HG03439 (cell line): ENCODE measurements around the gene ALDH3A2.
"Not testable (repeated sequence)": the region's sequence is repeated elsewhere in the genome, so short reads cannot be mapped to it uniquely, and the experiment has no call there.

Experiments
- ATAC-seq: cut with Tn5 transposase; IDR thresholded peaks from one replicate; pipeline ENCODE4 v1.9.1; 2021; ENCODE audit warnings: mild to moderate bottlenecking, moderate library complexity; ENCODE audit not compliant: unreplicated experiment

Gene ALDH3A2

DNA sequence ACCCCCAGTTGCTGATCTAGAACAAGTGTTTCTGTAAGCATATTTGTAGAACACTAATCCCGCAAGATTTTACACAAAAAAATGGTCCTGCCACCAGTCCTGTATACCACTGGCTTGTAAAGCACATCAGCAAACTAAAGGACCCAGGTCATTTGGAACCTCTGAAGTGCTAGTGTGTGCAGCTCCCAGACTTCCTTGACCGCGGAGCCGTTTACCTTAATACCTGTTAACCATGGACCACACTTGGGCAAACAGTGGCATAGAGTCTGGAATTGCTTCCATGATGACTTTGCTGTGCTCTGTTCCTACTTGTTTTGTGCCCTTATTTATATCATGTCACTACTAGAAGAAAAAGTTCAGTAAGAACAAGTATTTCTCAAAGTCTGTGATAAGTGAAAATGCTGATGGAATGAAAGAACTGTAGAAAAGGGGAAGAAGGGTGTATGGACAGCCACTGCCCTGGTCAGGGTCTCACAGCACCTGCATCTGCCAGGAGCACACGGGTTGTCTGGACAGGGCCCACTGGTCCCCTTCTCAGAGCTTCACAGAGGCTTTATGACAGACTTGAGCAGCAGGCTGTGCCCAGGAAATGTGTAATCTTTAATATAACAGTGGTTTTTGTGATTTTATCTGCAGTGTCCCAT is 29.3 kb downstream of the ALDH3A2 start:
- no peak for ATAC-seq

DNA sequence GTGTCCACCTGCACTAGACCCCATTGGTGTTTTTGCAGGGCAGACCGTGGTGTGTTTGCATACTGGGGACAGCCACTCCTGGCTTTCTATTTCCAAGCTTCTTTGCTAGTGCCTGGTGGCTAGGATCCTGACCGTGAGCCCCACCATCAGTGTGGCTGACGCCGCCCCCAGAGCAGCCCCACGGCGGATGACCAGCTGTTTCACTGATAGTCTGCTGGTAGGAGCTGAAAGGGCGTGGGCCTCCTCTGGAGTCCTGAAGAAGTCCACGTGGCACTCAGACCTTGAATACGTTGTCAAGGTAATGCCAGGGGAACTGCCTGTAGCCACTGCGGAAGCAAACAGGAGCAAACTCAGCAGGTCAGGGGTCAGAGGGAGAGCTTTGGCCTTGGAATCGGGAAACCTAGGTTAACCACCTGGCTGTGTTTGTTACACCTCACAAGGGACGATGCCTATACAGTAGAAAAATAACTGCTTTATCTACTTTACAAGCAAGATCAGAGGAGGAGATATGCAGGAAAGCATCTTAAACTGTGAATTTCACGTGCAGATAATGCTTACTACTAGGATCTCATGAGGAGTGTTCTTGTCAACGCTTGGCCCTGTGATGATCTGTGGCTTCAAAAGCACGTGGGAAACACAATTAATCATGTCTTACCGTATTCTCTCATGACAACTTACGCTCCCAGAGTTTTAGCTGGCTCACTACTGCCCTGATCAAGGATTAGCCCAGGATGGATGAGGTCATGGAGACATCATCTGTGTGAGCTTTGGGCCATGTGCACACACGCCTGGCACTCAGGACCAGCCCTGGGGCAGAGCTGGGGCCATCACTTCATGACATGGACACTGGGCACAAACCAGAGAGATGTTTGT is 30.3 kb downstream of the ALDH3A2 start:
- ATAC-seq = no peak

DNA sequence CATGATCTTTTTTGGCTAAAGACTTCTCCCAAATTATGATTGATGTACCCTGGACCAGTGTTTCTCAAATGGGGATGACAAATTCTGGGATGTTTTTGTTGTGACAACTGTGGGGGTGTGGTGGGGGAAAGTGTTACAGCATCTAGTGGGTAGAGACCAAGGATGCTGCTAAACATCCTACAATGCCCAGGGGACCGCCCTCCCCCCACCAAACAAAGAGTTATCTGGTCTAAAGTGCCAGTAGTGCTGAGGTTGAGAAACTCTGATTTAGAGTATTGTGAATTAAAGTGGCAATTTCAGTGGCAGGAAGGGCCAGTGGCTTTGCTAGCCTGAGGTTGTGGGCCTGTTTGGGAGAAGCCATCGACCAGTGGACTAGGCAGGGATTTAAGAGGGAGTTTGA is 34.6 kb downstream of the ALDH3A2 start:
- ATAC-seq = no peak

DNA sequence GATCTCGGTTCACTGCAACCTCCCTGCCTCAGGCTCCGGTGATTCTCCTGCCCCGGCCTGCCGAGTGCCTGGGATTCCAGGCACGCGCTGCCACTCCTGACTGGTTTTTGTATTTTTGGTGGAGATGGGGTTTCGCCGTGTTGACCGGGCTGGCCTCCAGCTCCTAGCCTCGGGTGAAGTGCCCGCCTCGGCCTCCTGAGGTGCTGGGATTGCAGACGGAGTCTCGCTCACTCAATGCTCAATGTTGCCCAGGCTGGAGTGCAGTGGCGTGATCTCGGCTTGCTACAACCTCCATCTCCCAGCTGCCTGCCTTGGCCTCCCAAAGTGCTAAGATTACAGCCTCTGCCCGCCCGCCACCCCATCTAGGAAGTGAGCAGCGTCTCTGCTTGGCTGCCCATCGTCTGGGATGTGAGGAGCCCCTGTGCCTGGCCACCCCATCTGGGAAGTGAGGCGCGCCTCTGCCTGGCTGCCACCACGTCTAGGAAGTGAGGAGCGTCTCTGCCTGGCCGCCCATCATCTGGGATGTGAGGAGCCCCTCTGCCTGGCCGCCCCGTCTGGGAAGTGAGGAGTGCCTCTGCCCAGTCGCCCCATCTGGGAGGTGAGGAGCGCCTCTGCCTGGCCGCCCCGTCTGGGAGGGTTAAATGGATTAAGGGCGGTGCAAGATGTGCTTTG is 36.5 kb downstream of the ALDH3A2 start:
- not testable (repeated sequence) for ATAC-seq

DNA sequence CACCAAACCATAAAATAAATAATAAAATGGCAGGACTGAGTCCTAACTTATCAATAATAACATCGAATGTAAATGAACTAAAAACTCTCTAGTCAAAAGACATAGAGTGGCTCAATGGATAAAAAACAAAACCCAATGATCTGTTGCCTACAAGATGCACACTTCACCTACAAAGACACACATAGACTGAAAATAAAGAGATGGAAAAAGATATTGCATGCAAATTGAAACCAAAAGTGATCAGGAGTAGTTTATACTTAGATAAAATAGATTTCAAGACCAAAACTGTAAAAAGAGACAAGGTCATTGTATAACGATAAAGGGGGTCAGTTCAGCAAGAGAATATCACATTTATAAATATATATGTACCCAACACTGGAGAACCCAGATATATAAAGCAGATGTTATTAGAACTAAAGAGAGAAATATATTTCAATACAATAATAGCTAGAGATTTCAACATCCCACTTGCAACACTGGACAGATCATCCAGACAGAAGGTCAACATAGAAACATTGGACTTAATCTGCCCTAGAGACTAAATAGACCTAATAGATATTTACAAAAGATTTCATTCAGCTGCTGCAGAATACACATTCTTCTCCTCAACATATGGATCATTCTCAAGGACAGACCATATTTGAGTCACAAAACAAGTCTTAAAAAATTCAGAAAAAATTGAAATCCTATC is 38.0 kb downstream of the ALDH3A2 start:
- no peak for ATAC-seq

DNA sequence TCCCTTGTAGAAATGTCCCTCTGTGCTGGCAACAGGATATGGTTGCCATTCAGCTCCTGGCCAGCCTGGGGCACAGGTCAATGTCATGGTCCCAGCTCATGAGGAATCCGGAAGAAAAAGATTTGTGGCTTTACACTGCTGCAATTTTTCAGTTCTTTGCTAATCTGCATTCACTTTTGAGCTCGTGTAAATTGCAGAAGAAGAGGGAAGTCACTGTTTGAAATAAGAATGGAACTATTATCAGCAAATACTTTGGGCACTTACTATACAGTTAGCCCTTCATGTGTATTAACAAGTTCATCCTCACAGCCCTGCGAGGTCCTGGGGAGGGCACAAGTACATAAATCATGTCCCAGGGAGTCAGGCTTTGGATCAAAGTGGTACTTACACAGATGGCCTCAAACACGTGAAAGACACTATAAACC is 53.7 kb downstream of the ALDH3A2 start:
- no peak for ATAC-seq

DNA sequence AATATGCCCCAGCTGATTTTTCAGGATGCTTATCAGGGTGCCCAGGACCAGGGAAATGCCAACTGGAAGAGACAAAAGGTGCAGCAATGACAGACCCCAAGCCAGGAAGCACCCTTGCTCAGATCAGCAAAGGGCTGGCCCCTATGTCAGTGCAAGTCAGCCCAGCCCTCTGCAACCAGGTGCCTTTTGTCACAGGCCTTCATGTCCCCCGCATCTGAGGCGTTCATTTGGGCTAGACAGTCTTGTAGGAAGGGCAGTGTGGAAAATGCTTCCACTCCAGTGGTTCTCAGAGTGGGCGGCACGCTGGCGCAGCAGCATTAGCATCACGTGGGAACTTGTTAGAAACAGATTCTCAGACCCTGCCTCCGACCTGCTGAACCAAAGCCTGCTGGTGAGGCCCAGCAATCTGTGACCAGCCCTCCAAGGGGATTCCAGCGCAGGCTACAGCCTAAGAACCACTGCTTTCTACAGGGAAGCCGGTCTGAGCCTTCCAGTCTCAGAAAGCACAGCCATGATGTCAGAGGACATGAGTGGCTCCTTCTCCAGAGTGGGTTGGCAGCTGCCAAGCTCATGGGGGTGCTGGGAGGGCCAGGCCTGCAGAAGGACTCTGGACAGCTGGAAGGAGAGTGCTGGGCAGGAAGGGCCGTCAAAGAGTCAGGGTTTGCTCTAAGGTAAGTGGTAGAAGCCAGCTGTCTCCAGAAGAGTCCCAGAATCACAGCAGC is 54.7 kb downstream of the ALDH3A2 start:
- ATAC-seq = no peak

DNA sequence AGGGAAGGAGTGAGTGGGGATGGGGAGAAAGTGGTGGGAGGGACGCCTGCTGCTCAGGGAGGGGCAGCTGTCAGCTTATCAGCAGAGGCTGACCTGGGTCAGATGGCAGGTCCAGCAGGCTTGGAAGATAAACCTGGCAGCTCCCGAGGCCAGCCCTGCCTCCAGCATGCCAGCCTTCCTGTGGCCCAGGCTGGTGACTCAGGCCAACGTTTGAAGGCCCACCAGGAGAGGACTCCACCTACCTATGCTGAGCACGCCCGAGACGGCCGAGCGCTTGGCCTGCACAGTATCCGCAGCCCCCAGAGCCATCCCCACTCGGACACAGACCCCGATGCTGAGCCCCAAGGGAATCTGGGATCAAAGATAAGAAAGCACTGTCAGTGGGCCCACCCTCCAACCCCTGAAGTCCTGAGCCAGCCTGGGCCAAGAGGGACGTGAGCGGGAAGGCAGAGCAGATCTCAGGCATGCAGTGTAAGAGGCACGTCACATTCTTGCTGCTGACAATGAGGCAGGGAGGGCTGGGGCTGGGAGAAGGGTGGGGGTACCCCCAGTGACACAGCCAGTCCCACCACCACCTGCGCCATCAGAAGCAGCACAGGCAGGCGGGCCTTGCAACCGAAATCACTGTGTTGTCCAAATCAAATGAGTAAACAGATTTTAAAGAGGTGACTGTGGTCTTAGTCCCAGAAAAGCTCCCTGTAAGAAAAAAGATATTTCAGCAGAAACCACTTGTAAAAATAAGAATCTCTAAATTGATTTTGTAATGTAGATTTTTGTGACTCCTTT is 55.5 kb downstream of the ALDH3A2 start:
- no peak for ATAC-seq

DNA sequence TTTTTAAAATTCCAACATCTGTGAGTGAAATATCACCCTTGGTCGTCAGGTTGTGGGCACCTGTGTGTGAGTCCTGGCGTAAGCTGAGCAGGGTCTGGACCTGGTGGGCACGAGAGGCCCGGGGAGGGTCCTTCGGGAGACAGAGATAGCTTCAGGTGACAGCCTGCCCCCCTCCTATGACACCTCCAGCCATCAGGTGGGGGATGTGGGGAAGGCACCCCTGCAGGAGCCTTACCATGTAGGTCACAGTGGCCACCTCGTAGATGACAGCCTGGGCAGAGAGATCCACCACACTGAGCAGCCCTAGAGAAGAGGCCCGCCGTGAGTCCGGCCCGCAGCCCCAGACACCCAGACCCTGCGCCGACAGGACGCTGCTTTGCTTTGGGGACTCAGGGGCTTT is 56.6 kb downstream of the ALDH3A2 start:
- no peak for ATAC-seq

DNA sequence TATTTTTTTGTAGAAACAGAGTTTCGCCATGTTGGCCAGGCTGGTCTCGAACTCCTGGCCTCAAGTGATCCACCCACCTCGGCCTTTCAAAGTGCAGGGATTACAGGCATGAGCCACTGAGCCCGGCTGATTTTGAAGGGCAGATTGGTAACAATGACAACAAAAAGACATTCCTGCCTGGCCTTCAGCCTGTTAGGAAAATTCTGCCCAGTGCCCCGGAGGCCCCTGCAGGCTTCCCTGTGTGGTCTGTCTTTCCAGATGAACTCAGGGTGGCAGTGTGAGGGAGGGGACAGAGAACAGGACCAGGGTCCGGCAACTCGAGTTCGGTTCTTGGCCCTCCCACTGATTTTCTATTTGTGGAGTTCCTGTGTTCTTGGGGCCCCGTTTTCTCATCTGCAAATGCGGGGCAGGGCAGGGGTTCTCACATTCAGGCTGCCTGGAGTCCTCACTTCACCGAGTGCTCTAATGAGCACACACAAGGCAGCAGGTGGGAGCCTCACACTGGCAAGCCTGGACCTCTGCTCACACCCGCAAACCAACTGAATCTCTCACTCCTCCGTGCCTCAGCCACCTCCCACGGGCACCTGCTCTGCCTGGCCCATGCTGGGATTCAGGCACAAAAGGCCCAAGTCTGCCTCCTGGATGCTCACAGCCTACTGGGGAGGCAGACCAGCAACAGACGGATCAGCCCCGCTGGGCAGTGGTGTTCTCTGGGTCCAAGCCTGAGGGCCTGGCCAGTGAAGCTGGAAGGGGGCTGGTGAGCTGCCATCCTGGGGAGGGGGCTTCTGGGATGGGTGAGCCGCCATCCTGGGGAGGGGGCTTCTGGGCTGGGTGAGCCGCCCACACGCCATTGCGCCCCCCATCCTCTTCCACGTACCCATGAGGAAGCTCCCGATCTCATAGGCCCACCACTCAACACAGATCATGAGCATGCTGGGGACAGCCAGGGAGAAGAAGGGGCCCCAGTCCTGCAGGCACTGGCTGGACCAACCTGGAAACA is 57.5 kb downstream of the ALDH3A2 start:
- no peak for ATAC-seq

DNA sequence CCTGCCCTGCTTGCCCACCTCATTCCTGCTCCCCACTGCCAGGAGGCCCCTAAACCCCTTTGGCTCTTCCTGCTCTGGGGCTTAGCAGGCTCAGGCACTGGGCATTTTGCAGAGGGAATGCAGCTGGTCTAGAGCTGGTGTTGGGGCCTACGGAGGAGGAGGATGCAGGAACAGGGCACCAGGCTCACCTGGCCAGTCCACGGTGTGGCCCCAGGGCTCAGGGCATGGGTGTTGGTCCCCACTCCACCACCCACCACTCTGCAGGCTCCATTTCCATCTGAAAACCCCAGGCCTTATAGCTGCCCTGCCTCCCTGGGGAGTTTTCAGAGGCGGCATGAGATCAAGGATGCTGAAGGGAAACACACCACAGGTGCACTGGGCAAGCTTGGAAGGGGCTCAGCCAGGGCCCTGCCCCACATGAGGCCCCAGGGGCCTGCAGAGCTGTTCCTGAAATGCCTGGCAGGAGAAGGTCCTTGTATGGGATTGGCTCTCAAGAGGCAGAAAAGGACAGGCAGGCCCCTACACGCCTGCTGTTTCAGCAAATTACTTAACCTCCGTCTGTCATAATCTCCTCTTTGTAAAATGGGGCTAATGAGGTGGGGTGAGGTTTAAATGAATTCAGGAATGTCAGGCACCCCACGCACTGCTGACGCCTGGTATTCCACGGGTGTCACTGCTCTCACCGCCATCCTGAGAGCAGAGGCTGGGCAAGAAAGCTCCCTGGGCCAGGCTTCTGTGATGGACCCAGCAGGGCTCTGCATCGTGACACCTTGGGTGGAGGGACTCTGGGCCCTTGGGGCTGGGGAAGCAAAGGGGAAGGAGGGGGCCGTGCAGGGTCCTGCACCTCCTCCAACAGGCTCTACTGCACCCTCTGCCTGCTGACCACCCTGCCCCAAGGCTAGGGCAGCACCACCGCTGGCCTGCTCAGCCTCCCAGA is 58.5 kb downstream of the ALDH3A2 start:
- no peak for ATAC-seq

DNA sequence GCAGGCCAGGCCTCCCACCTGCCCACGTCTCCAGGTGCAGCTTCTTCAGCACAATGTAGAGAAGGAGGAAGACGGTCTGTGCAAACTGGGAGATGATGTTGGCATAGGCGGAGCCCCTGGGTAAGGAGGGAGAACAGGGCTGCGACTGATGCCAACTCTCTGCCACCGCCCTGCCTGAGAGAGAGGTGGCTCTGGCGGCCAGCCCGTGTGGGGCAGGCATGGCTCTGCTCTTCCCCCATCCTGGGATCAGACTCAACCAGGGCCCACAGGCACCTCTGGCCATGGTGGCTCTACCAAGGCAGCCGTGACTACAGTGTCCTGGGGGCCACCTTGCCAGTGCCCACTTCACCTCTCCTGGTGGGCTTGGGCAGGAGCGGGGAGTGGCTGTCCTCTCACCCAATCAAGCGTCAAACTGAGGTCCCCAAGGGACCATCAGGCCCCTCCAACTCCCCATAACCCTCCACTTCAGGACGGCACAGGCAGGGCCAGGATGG is 59.2 kb downstream of the ALDH3A2 start:
- ATAC-seq = no peak

DNA sequence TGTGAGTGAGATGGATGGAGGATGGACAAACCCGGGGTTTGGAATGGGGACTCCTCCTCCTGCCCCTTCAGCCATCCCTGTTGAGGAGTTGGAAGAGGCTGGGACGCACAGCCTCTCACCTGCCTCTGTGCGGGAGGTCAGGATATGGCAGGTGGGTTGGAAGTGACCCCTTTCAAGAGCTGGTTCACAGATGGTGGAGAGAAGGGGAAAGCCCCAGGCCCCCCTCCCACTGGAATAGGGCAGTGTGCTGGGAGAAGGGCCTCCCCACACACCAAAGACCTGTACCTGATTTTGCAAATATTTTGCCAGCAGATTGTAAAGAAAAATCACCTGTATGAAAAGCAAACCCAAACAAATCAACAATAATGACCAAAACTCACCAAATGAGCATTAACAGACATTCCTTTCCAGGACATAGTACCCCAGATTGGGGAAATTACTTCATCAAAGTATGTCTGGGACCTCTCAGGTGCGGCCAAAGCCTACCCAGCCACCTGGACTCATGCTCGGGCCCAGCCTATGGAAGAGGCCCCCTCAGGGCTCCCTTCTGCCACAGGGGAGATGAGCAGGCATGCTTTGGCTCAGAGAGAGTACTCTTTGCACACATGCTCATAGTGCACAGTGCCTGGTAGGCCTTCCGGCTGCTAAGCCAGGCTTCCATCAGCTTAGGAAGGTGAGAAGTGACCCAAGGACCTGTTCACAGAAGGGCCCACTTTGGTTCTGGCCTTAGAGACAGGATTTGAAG is 60.1 kb downstream of the ALDH3A2 start:
- no peak for ATAC-seq

DNA sequence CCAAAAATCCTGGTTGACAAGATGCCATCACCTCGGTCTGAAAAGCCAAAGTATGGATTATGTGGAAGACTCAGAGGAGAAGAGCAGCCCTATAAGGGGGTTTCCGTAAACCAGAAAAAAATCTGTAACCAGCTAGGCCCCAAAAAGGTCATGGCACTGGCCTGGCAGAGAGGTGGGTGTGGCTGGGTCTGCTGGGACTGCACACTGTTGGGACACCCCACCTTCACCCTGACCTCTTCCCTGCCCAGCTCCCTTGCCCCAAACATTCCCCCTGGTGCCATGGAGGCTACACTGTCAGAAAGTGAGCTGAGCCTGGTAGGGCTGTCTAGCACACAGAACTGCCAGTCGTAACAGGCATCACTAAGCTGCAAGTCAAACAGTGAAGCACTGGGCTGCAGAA is 61.3 kb downstream of the ALDH3A2 start:
- ATAC-seq = no peak

DNA sequence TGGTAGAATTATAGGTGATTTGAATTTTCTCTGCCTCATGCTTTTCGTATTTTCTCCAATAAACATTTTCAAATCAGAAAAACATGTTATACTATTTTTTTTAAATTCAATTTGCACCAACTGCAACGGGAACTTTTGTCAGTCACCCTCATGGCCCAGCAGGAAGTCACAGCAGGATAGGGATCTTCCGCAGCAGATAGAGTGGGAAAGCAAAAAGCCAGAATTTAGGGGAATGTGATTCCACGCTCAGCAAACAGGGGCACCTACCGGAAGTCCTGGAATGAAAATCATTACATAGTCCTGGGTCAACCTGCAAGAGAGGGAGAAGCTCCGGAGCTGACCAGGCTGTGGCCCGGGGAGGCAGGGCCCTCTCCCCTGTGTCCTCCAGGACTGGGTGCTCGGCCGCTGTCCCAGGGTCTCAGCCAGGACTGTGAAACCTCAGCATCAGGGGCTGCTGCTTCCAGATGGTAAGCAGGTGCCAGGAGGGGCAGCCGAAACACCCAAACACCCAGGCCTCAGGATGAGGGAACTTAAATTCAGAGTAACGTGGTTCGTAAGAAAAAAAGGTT is 64.0 kb downstream of the ALDH3A2 start:
- no peak for ATAC-seq

DNA sequence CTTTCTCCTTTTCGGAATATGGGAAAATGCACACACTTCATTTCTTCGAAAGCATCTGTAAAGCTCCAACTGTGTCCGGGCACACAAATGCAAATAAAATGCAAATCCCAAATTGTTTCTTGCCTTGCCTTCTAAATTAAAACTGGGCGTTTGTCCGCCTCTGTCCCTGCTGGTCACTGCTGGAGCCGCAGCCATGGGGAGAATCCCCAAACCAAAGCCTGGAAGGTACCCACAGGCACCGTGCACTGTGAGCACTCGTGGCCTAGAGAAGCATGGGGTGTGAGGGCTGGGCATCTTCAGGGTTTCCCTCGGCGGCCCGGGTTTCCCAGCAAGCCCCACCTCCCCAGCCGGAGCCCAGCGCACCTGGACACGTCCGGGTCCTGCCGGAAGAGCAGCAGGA is 64.9 kb downstream of the ALDH3A2 start:
- ATAC-seq = no peak
